H1 (cell line): ENCODE measurements around the gene APOBEC3H. TPM values are rescaled to one million over a fixed set of nuclear protein-coding genes. Genes with fewer than 3 reads are reported as not detected.

ENCODE experiments used
- BCL11A ChIP-seq, 2 experiments: IDR thresholded peaks; one replicate each; pipeline ENCODE4 v1.6.1; 2011; ENCODE audit warnings: low read depth in 2 of 2, low read length in 2 of 2, mild to moderate bottlenecking in 2 of 2
- BRCA1 ChIP-seq: IDR thresholded peaks from 2 replicates; pipeline ENCODE4 v1.6.1; 2012; ENCODE audit warnings: low read depth, low read length, improper control_type of control experiment
- CREB1 ChIP-seq: IDR thresholded peaks from 2 replicates; pipeline ENCODE4 v1.6.1; 2012; ENCODE audit warnings: inconsistent platforms
- CTBP2 ChIP-seq: IDR thresholded peaks from 2 replicates; pipeline ENCODE4 v1.7.0; 2011; ENCODE audit warnings: borderline replicate concordance, mild to moderate bottlenecking, moderate library complexity, mixed read lengths, low read length; ENCODE audit not compliant: insufficient read depth, insufficient read length
- PHF8 ChIP-seq: fragments of 200-600 bp; sonication (generic); conservative IDR thresholded peaks from 2 replicates; pipeline ENCODE4 v1.7.1; 2012; ENCODE audit warnings: low read depth, mild to moderate bottlenecking, inconsistent platforms, low read length, moderate library complexity
- SIX5 ChIP-seq: IDR thresholded peaks from 2 replicates; pipeline ENCODE4 v1.6.1; 2011; ENCODE audit warnings: mild to moderate bottlenecking, low read depth, low read length
- polyA plus RNA-seq, 7 experiments: library from polyadenylated mRNA; depleted of rRNA in 3 of 7; stranded (reverse) in 5 of 7; unstranded in 2 of 7; fragments of >200 nt in 5 of 7; fragments of 200-250 nt in 2 of 7; gene quantifications; 1 replicate in 5 of 7; 2 replicates in 1 of 7; 4 replicates in 1 of 7; pipeline versions ENCODE4 v1.2.1 to v1.2.3, GENCODE V29; 2011 to 2013; ENCODE audit warnings: missing spikeins in 2 of 7, mixed read lengths in 2 of 7
- total RNA-seq: library from RNA; stranded (reverse); fragmentation: NEBNext Ultra II Directional; extraction: Animal tissue kit (Norgen Biotek cat#: 25700); gene quantifications from 2 replicates; pipeline ENCODE4 v1.2.1, GENCODE V29; 2021

The APOBEC3H gene
- total and polyA plus RNA-seq, 2 of the 8 experiments (the other 6 are each of a cell fraction or from before 2014, with no cell fraction given) = 0.47 to 0.56 TPM

DNA sequence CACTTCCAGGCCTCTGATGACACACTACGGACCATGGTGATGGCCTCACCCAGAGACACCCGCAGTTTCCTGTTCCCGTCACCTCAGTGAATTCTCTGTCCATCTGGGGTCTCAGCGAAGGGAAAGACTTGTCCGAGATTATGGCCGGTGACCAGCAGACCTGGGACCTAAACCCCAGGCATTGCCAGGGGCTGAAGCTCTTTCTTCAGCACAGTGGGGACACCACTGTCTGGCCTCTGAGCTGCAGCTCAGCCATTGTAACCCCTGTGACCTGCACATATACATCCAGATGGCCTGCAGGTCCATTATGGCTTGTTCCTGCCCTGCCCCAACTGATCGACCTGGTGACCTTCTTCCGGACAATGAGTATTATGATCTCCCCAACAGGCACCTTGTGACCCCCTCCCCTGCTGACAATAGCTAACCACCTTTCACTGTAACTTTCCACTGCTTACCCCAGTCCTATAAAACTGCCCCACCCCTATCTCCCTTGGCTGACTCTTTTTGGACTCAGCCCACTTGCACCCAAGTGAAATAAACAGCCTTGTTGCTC, 33.2 kb downstream of the APOBEC3H start (continued):
- TF ChIP-seq CTBP2 (no peak), SIX5 (no peak), BCL11A (IDR thresholded peaks at IDR 0.05; ENCODE audit: low read depth in 2 of 2, low read length in 2 of 2) (no peak), CREB1 (no peak), PHF8 (no peak), BRCA1 (no peak)
- TF ChIP-seq, all 59 proteins: peak for 0
